H9 (cell line): ENCODE results near the gene MAEA. TPM values are rescaled to one million over a fixed set of nuclear protein-coding genes. Genes with fewer than 3 reads are reported as not detected.
A peak's percentile ranks its signal among the peaks of the same experiment; 100 is the strongest.

ENCODE experiments used
- DNase-seq: peaks from one replicate; pipeline ENCODE4 v3.0.0-alpha.2; 2017
- H2AFZ ChIP-seq: one replicate; pipeline ENCODE4 v1.6.1; 2013; ENCODE audit warnings: mild to moderate bottlenecking, low read length, control low read depth, moderate library complexity
- H2AK5ac ChIP-seq: 2 replicates; pipeline ENCODE4 v1.6.1; 2013; ENCODE audit warnings: low read length, control low read depth, mixed read lengths; ENCODE audit not compliant: insufficient read length
- H2BK120ac ChIP-seq: one replicate; pipeline ENCODE4 v1.6.1; 2013; ENCODE audit warnings: low read depth, mild to moderate bottlenecking, low read length, control low read depth, inconsistent platforms; ENCODE audit not compliant: poor library complexity, severe bottlenecking
- H2BK12ac ChIP-seq: 2 replicates; pipeline ENCODE4 v1.6.1; 2013; ENCODE audit warnings: low read length, control low read depth, mixed read lengths, low read depth; ENCODE audit not compliant: insufficient read length
- H2BK15ac ChIP-seq: 2 replicates; pipeline ENCODE4 v1.6.1; 2013; ENCODE audit warnings: low read depth, low read length, control low read depth
- H2BK20ac ChIP-seq: one replicate; pipeline ENCODE4 v1.6.1; 2013; ENCODE audit warnings: low read depth, mild to moderate bottlenecking, low read length, control low read depth, inconsistent platforms; ENCODE audit not compliant: poor library complexity, severe bottlenecking
- H2BK5ac ChIP-seq: 2 replicates; pipeline ENCODE4 v1.6.1; 2013; ENCODE audit warnings: low read length, control low read depth, mixed read lengths; ENCODE audit not compliant: insufficient read length
- H3K14ac ChIP-seq: 2 replicates; pipeline ENCODE4 v1.6.1; 2013; ENCODE audit warnings: low read length, control low read depth; ENCODE audit not compliant: insufficient read depth
- H3K18ac ChIP-seq: 2 replicates; pipeline ENCODE4 v1.6.1; 2013; ENCODE audit warnings: low read depth, mild to moderate bottlenecking, mixed read lengths, low read length, control low read depth; ENCODE audit not compliant: insufficient read length
- H3K23ac ChIP-seq: 2 replicates; pipeline ENCODE4 v1.6.1; 2013; ENCODE audit warnings: low read length, control low read depth, mixed read lengths, low read depth; ENCODE audit not compliant: insufficient read length
- H3K23me2 ChIP-seq: 2 replicates; pipeline ENCODE4 v1.6.1; 2013; ENCODE audit warnings: low read depth, mild to moderate bottlenecking, mixed read lengths, low read length, control low read depth; ENCODE audit not compliant: insufficient read length, poor library complexity, severe bottlenecking
- H3K27ac ChIP-seq: 2 replicates; pipeline ENCODE4 v1.5.1; 2013; ENCODE audit warnings: low read length, control low read depth, mixed read lengths, low read depth; ENCODE audit not compliant: insufficient read length
- H3K27me3 ChIP-seq: 2 replicates; pipeline ENCODE4 v1.6.1; 2013; ENCODE audit warnings: low read length, control low read depth, inconsistent platforms; ENCODE audit not compliant: insufficient read depth
- H3K4ac ChIP-seq: 2 replicates; pipeline ENCODE4 v1.6.1; 2013; ENCODE audit warnings: low read depth, mild to moderate bottlenecking, control low read depth, inconsistent platforms, low read length, moderate library complexity
- H3K4me1 ChIP-seq: 2 replicates; pipeline ENCODE4 v1.6.1; 2013; ENCODE audit warnings: low read length, control low read depth, inconsistent platforms; ENCODE audit not compliant: insufficient read depth
- H3K4me2 ChIP-seq: 2 replicates; pipeline ENCODE4 v1.6.1; 2013; ENCODE audit warnings: low read length, control low read depth, mixed read lengths; ENCODE audit not compliant: insufficient read length, insufficient read depth
- H3K56ac ChIP-seq: 2 replicates; pipeline ENCODE4 v1.6.1; 2013; ENCODE audit warnings: low read depth, mild to moderate bottlenecking, mixed read lengths, low read length, control low read depth; ENCODE audit not compliant: insufficient read length
- H3K79me1 ChIP-seq: 2 replicates; pipeline ENCODE4 v1.6.1; 2013; ENCODE audit warnings: low read depth, mild to moderate bottlenecking, moderate library complexity, low read length, control low read depth, inconsistent platforms; ENCODE audit not compliant: insufficient read depth, poor library complexity, severe bottlenecking
- H3K79me2 ChIP-seq: 2 replicates; pipeline ENCODE4 v1.6.1; 2013; ENCODE audit warnings: low read length, control low read depth, inconsistent platforms; ENCODE audit not compliant: insufficient read depth
- H3K9ac ChIP-seq: 2 replicates; pipeline ENCODE4 v1.6.1; 2013; ENCODE audit warnings: low read length, control low read depth, mixed read lengths; ENCODE audit not compliant: insufficient read length; ENCODE audit errors: extremely low read depth
- H3K9me3 ChIP-seq: one replicate; pipeline ENCODE4 v1.6.1; 2013; ENCODE audit warnings: low read depth, low read length, inconsistent platforms; ENCODE audit not compliant: control insufficient read depth
- H3T11ph ChIP-seq: one replicate; pipeline ENCODE4 v1.6.1; 2013; ENCODE audit warnings: mild to moderate bottlenecking, low read length, control low read depth, inconsistent platforms
- H4K20me1 ChIP-seq: one replicate; pipeline ENCODE4 v1.6.1; 2013; ENCODE audit not compliant: control insufficient read depth, insufficient read length, insufficient read depth
- H4K5ac ChIP-seq: 2 replicates; pipeline ENCODE4 v1.6.1; 2013; ENCODE audit warnings: low read depth, mild to moderate bottlenecking, mixed read lengths, low read length, control low read depth; ENCODE audit not compliant: insufficient read length
- H4K8ac ChIP-seq: replicated peaks from 2 replicates; pipeline ENCODE4 v1.6.1; 2013; ENCODE audit warnings: low read length, control low read depth, mixed read lengths, low read depth; ENCODE audit not compliant: insufficient read length
- H4K91ac ChIP-seq: 2 replicates; pipeline ENCODE4 v1.6.1; 2013; ENCODE audit warnings: low read depth, mild to moderate bottlenecking, moderate library complexity, mixed read lengths, low read length, control low read depth; ENCODE audit not compliant: insufficient read length
- H3K27ac Mint-ChIP-seq, 3 experiments: 2 replicates in 2 of 3; 3 replicates in 1 of 3; pipeline ENCODE4 v1.8.0; 2020 to 2021; ENCODE audit warnings: mixed read lengths in 3 of 3, mild to moderate bottlenecking in 1 of 3, moderate library complexity in 1 of 3
- H3K27me3 Mint-ChIP-seq: 2 replicates; pipeline ENCODE4 v1.8.0; 2021; ENCODE audit warnings: low read depth, mild to moderate bottlenecking, moderate library complexity, mixed read lengths
- H3K36me3 Mint-ChIP-seq, 3 experiments: 2 replicates in 2 of 3; 3 replicates in 1 of 3; pipeline ENCODE4 v1.8.0; 2020 to 2021; ENCODE audit warnings: low read depth in 3 of 3, mixed read lengths in 3 of 3; ENCODE audit not compliant: insufficient read depth in 1 of 3
- H3K4me1 Mint-ChIP-seq, 2 experiments: 2 replicates each; pipeline ENCODE4 v1.8.0; 2020; ENCODE audit warnings: mixed read lengths in 2 of 2
- H3K4me3 Mint-ChIP-seq, 2 experiments: 2 replicates in 1 of 2; 3 replicates in 1 of 2; pipeline ENCODE4 v1.8.0; 2020 to 2021; ENCODE audit warnings: mild to moderate bottlenecking in 2 of 2, mixed read lengths in 2 of 2, moderate library complexity in 1 of 2
- H3K9me3 Mint-ChIP-seq, 2 experiments: 2 replicates in 1 of 2; 3 replicates in 1 of 2; pipeline ENCODE4 v1.8.0; 2020; ENCODE audit warnings: mild to moderate bottlenecking in 2 of 2, mixed read lengths in 2 of 2, moderate library complexity in 1 of 2
- WGBS: extraction: QIAGEN DNeasy Blood & Tissue Kit; methylation state at CpG from one replicate; pipeline ENCODE4 v1.1.7; 2013; ENCODE audit warnings: missing lambda C conversion rate, low lambda C conversion rate, mixed read lengths; ENCODE audit not compliant: insufficient read length; ENCODE audit errors: extremely low coverage; 5-methylcytosine and 5-hydroxymethylcytosine counted together
- total RNA-seq: library from RNA; stranded (reverse); gene quantifications from 2 replicates; pipeline ENCODE4 v1.2.1, GENCODE V29; 2021
- TF ChIP-seq, protein P1 (sequence below): fragments of 200-600 bp; sonication (generic); conservative IDR thresholded peaks from 3 replicates; pipeline ENCODE4 v1.8.0; 2021; ENCODE audit warnings: antibody characterized with exemption, mild to moderate bottlenecking

MAEA gene
- total RNA-seq, 1 experiment from 2014 or later, result 85.6 TPM

DNA sequence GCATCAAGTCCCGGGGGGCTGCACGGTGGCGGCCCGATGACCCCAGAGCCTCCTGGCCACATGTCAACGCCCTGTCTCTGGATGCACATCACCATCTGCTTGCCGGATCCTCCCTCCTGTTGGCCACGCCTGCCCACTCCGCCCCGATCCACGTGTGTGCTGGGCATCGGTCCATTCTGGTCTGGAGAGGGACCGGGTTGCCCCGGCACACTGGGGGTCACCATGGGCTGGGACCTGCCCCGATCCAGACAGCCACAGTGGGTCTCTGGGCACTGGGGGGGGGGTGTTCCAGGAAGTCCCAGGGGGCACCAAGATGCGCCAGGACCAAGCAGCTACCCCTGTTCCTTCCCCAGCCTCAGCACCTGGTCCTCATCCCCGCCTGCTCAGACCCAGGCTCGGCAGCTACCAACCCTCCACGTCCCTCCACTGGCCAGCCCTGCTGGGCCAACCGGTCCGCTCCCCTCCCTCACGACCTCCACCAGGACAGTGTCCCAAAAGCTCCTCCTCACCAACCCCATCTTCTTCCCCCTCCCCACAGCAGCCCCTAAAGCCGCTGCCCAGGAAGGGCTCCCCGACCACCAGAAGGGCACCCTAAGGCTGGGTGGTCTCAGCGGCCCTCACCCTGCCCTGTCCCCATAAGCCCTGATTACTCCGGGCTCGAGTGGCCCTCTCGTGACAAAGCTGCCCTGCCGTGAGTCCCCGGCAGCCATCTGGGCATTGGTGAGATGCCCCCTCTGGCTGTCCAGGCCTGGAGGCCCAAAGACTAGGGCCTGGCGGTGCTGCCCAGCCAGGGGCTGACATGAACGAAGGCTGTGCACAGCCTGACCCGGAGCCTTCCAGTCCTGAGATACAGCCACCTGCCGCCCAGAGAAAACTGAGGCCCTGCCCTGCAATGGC is 45.4 kb upstream of the MAEA start:
- no peak overlapping the region for H2AK5ac ChIP-seq
- H3K79me1 ChIP-seq, result peaks cover 8% of the 10 kb centered on the region
- H2BK20ac ChIP-seq, result no peak overlapping the region
- H3K14ac ChIP-seq, result no peak overlapping the region
- H3K27me3 Mint-ChIP-seq, result no peaks in the 10 kb centered on the region
- no CpG with 5 or more reads among the region's 33 CpGs for WGBS
- no peaks in the 10 kb centered on the region for H3K9me3 ChIP-seq
- no peak overlapping the region for H3K4me2 ChIP-seq
- peaks cover 5% of the 10 kb centered on the region for H4K20me1 ChIP-seq
- no peak overlapping the region for H3T11ph ChIP-seq
- no peak overlapping the region for H2BK5ac ChIP-seq
- no peak overlapping the region for H2BK15ac ChIP-seq
- no peak for DNase-seq
- no peak overlapping the region for H3K4ac ChIP-seq
- no peak overlapping the region for H3K56ac ChIP-seq
- H3K9ac ChIP-seq, result no peak overlapping the region
- H2AFZ ChIP-seq, result no peak overlapping the region
- H4K8ac ChIP-seq, result no peak overlapping the region
- no peak overlapping the region for H2BK120ac ChIP-seq
- H3K36me3 Mint-ChIP-seq, result peaks cover 6 to 16% (median 15%) of the 10 kb centered on the region in 3 experiments; a peak in 6 of 7 replicates
- H3K4me1 Mint-ChIP-seq, result peaks cover 7 to 11% of the 10 kb centered on the region in 2 experiments; a peak in 3 of 4 replicates
- no peak overlapping the region for H4K91ac ChIP-seq
- H3K18ac ChIP-seq, result no peak overlapping the region
- TF ChIP-seq, protein P1, sequence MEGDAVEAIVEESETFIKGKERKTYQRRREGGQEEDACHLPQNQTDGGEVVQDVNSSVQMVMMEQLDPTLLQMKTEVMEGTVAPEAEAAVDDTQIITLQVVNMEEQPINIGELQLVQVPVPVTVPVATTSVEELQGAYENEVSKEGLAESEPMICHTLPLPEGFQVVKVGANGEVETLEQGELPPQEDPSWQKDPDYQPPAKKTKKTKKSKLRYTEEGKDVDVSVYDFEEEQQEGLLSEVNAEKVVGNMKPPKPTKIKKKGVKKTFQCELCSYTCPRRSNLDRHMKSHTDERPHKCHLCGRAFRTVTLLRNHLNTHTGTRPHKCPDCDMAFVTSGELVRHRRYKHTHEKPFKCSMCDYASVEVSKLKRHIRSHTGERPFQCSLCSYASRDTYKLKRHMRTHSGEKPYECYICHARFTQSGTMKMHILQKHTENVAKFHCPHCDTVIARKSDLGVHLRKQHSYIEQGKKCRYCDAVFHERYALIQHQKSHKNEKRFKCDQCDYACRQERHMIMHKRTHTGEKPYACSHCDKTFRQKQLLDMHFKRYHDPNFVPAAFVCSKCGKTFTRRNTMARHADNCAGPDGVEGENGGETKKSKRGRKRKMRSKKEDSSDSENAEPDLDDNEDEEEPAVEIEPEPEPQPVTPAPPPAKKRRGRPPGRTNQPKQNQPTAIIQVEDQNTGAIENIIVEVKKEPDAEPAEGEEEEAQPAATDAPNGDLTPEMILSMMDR, result no peak
- H3K23ac ChIP-seq, result no peak overlapping the region
- H3K27me3 ChIP-seq, result no peaks in the 10 kb centered on the region
- no peak overlapping the region for H2BK12ac ChIP-seq
- peaks cover 50% of the 10 kb centered on the region; the same call in 1 of the 2 replicates for H3K79me2 ChIP-seq
- no peak overlapping the region for H3K27ac ChIP-seq
- H3K27ac Mint-ChIP-seq, result peak overlapping the region in 2 of 3 experiments; percentile 14 to 65; a peak in 4 of 7 replicates
- no peak overlapping the region for H4K5ac ChIP-seq
- H3K4me3 Mint-ChIP-seq, result no peak overlapping the region
- H3K9me3 Mint-ChIP-seq, result no peaks in the 10 kb centered on the region
- no peaks in the 10 kb centered on the region for H3K4me1 ChIP-seq
- no peaks in the 10 kb centered on the region for H3K23me2 ChIP-seq
